Uterus (tissue), 2 donors: ENCODE data around the gene FABP7.

ENCODE experiments used
- POLR2A ChIP-seq, 2 donors: fragments of 450-650 bp; IDR thresholded peaks; one replicate each; pipeline ENCODE4 v1.6.1; 2016; ENCODE audit warnings: antibody characterized with exemption in 2 of 2, mild to moderate bottlenecking in 1 of 2, moderate library complexity in 1 of 2
- TF ChIP-seq, protein P1 (sequence below), 4 experiments: fragments of 200-600 bp in 2 of 4; fragments of 450-650 bp in 2 of 4; sonication (generic) in 2 of 4; IDR thresholded peaks; one replicate each; pipeline ENCODE4 v1.5.1; 2016 to 2019; ENCODE audit warnings: antibody characterized with exemption in 4 of 4, mild to moderate bottlenecking in 2 of 4, moderate library complexity in 1 of 4

DNA sequence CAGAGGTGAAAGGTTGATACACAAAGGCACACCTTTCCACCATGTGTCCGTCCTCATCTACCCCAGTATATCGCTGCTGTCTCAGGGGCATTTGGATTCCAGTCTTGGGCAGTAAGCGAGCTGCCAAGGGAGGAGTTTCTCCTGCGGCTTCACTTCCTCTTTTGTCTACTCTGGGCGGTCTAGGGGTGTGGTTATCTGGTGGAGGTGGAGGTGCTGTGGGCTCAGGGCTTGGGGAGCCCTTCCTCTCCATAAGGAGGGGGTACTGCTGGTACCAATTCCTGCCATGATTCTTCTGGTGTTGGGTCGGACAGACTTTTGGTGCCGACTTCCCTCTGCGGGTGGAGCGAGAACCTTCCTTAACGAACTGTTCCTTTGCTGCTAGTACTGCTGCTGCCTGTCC is 31.9 kb upstream of the FABP7 start:
- TF ChIP-seq, protein P1, sequence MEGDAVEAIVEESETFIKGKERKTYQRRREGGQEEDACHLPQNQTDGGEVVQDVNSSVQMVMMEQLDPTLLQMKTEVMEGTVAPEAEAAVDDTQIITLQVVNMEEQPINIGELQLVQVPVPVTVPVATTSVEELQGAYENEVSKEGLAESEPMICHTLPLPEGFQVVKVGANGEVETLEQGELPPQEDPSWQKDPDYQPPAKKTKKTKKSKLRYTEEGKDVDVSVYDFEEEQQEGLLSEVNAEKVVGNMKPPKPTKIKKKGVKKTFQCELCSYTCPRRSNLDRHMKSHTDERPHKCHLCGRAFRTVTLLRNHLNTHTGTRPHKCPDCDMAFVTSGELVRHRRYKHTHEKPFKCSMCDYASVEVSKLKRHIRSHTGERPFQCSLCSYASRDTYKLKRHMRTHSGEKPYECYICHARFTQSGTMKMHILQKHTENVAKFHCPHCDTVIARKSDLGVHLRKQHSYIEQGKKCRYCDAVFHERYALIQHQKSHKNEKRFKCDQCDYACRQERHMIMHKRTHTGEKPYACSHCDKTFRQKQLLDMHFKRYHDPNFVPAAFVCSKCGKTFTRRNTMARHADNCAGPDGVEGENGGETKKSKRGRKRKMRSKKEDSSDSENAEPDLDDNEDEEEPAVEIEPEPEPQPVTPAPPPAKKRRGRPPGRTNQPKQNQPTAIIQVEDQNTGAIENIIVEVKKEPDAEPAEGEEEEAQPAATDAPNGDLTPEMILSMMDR (IDR thresholded peaks at IDR 0.05) = no peak
- TF ChIP-seq POLR2A (IDR thresholded peaks at IDR 0.05) = no peak
